DND-41 (cell line): ENCODE measurements around the gene NOSTRIN.

Source experiments
- EZH2 ChIP-seq: IDR thresholded peaks from 3 replicates; pipeline ENCODE4 v1.6.1; 2012; ENCODE audit warnings: borderline replicate concordance, low read depth, mild to moderate bottlenecking, moderate library complexity, low read length, inconsistent platforms; ENCODE audit not compliant: severe bottlenecking
- TF ChIP-seq, protein P1 (sequence below): IDR thresholded peaks from 2 replicates; pipeline ENCODE4 v1.5.1; 2012; ENCODE audit warnings: borderline replicate concordance, low read length, moderate library complexity, mild to moderate bottlenecking; ENCODE audit not compliant: poor library complexity, severe bottlenecking; ENCODE audit errors: extremely low read depth

DNA sequence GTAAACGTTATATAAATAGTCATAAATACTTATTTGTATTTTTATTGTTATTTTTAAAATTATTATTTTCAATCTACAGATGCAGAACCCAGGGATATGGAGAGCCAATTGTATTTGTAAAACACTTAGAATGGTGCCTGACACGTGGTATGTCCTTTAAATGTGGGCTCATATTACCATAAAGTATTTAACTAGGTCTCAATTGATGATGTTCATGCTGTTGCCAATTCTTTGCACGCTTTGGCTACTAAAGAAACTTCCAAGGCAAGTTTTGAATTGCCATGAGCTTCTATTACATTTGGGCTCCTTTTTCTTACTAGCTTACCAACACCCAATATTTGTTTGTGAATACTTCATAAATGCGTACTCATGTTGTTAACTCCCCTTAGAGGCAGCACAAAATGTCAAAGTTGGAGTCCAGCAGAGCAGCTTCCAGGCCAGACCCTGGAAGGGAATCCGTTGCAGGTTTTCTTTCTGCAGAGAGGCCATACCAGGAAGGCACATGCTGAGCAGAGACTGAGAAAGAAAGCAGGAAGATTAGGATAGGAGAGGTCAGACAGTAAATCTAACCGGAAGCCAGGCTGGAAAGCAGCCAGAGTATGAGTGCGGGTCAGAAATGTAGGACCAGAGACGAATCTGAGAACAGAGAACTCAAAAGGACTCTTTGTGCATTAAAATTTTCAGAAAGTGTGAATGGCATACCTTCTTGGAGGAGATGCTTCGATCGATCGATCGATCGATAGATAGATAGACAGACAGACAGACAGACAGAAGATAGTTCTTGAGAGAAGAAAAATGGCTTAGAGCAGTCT, 4.2 kb upstream of the NOSTRIN start:
- TF ChIP-seq, protein P1, sequence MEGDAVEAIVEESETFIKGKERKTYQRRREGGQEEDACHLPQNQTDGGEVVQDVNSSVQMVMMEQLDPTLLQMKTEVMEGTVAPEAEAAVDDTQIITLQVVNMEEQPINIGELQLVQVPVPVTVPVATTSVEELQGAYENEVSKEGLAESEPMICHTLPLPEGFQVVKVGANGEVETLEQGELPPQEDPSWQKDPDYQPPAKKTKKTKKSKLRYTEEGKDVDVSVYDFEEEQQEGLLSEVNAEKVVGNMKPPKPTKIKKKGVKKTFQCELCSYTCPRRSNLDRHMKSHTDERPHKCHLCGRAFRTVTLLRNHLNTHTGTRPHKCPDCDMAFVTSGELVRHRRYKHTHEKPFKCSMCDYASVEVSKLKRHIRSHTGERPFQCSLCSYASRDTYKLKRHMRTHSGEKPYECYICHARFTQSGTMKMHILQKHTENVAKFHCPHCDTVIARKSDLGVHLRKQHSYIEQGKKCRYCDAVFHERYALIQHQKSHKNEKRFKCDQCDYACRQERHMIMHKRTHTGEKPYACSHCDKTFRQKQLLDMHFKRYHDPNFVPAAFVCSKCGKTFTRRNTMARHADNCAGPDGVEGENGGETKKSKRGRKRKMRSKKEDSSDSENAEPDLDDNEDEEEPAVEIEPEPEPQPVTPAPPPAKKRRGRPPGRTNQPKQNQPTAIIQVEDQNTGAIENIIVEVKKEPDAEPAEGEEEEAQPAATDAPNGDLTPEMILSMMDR: no peak
- TF ChIP-seq EZH2: no peak
